ENCODE measurements around the gene CELSR1. TPM values are rescaled to one million over a fixed set of nuclear protein-coding genes. Genes with fewer than 3 reads are reported as not detected.

The CELSR1 gene
- polyA plus RNA-seq, 3 donors = 24.4 to 31.0 (median 26.7) TPM

- no peak for DNase-seq (ENCODE audit: extremely low read depth in 1 of 11, low read depth in 9 of 11, low spot score in 4 of 11)
These were observed 77.9 kb downstream of the CELSR1 start for GRCh38 chr22:46459347-46460065.

- no peak for DNase-seq (ENCODE audit: extremely low read depth in 1 of 11, low read depth in 9 of 11, low spot score in 4 of 11)
These were observed 78.9 kb downstream of the CELSR1 start for GRCh38 chr22:46458525-46458924.

- DNase-seq (ENCODE audit: extremely low read depth in 1 of 11, low read depth in 9 of 11, low spot score in 4 of 11) = no peak
These were observed 79.6 kb downstream of the CELSR1 start for GRCh38 chr22:46457502-46458488.

GRCh38 chr22:46456818-46457163 lies 80.6 kb downstream of the CELSR1 start:
- DNase-seq (ENCODE audit: extremely low read depth in 1 of 11, low read depth in 9 of 11, low spot score in 4 of 11) = no peak

- DNase-seq (ENCODE audit: extremely low read depth in 1 of 11, low read depth in 9 of 11, low spot score in 4 of 11) = no peak
These were observed 82.0 kb downstream of the CELSR1 start for GRCh38 chr22:46455446-46455845.

GRCh38 chr22:46454504-46455269 lies 82.7 kb downstream of the CELSR1 start:
- DNase-seq (ENCODE audit: extremely low read depth in 1 of 11, low read depth in 9 of 11, low spot score in 4 of 11) = no peak

- DNase-seq (ENCODE audit: extremely low read depth in 1 of 11, low read depth in 9 of 11, low spot score in 4 of 11) = no peak
These were observed 83.5 kb downstream of the CELSR1 start for GRCh38 chr22:46453829-46454503.

GRCh38 chr22:46453006-46453828 lies 84.2 kb downstream of the CELSR1 start:
- DNase-seq (ENCODE audit: extremely low read depth in 1 of 11, low read depth in 9 of 11, low spot score in 4 of 11) = no peak

GRCh38 chr22:46452195-46453005 lies 85.0 kb downstream of the CELSR1 start:
- DNase-seq (ENCODE audit: extremely low read depth in 1 of 11, low read depth in 9 of 11, low spot score in 4 of 11) = no peak

- no peak for DNase-seq (ENCODE audit: extremely low read depth in 1 of 11, low read depth in 9 of 11, low spot score in 4 of 11)
These were observed 85.7 kb downstream of the CELSR1 start for GRCh38 chr22:46451741-46452140.

- DNase-seq (ENCODE audit: extremely low read depth in 1 of 11, low read depth in 9 of 11, low spot score in 4 of 11) = no peak
These were observed 86.4 kb downstream of the CELSR1 start for GRCh38 chr22:46450931-46451561.

- DNase-seq (ENCODE audit: extremely low read depth in 1 of 11, low read depth in 9 of 11, low spot score in 4 of 11) = no peak
These were observed 87.3 kb downstream of the CELSR1 start for GRCh38 chr22:46449974-46450745.

- no peak for DNase-seq (ENCODE audit: extremely low read depth in 1 of 11, low read depth in 9 of 11, low spot score in 4 of 11)
These were observed 88.2 kb downstream of the CELSR1 start for GRCh38 chr22:46449116-46449691.

- DNase-seq (ENCODE audit: extremely low read depth in 1 of 11, low read depth in 9 of 11, low spot score in 4 of 11) = no peak
These were observed 89.1 kb downstream of the CELSR1 start for GRCh38 chr22:46448333-46448732.

- no peak for DNase-seq (ENCODE audit: extremely low read depth in 1 of 11, low read depth in 9 of 11, low spot score in 4 of 11)
These were observed 89.5 kb downstream of the CELSR1 start for GRCh38 chr22:46447906-46448305.

GRCh38 chr22:46446799-46447198 lies 90.6 kb downstream of the CELSR1 start:
- no peak for DNase-seq (ENCODE audit: extremely low read depth in 1 of 11, low read depth in 9 of 11, low spot score in 4 of 11)

Data from renal cortex interstitium (tissue), 11 donors.